Naive thymus-derived CD8-positive, alpha-beta T cell (primary cell): Measurements from ENCODE around the gene IRGC. TPM values are rescaled to one million over a fixed set of nuclear protein-coding genes. Genes with fewer than 3 reads are reported as not detected.
"Not testable (repeated sequence)": the region's sequence is repeated elsewhere in the genome, so short reads cannot be mapped to it uniquely, and the experiment has no call there.

Source experiments
- ATAC-seq, 2 donors: fragments of 150-1000 bp; cut with Tn5 transposase in 1 of 2; sonication (Bioruptor Pico), chemical (Tn5 transposase) in 1 of 2; 1 replicate in 1 of 2; 2 replicates in 1 of 2; pipeline ENCODE4 v1.10.0; 2021; ENCODE audit warnings: mild to moderate bottlenecking in 2 of 2, moderate library complexity in 2 of 2
- POLR2A ChIA-PET: fragments of 350-600 bp; sonication (Branson Sonifier 250); formaldehyde crosslinking; loops from one replicate; lab custom pipeline; 2021; ENCODE audit warnings: antibody characterized with exemption; lab: Charles Lee
- DNase-seq, 10 donors: peaks; one replicate each; pipeline versions ENCODE4 v3.0.0 to v3.0.0-alpha.2; 2020 to 2022
- H3K27ac Mint-ChIP-seq, 10 donors: one replicate each; pipeline ENCODE4 v1.8.0; 2020 to 2022; ENCODE audit warnings: mild to moderate bottlenecking in 10 of 10, mixed read lengths in 10 of 10, moderate library complexity in 4 of 10, inconsistent platforms in 1 of 10
- H3K27me3 Mint-ChIP-seq, 5 donors: one replicate each; pipeline ENCODE4 v1.8.0; 2021 to 2022; ENCODE audit warnings: mixed read lengths in 5 of 5
- H3K36me3 Mint-ChIP-seq, 3 donors: one replicate each; pipeline ENCODE4 v1.8.0; 2020 to 2022; ENCODE audit warnings: mixed read lengths in 3 of 3, mild to moderate bottlenecking in 2 of 3, inconsistent platforms in 1 of 3
- H3K4me1 Mint-ChIP-seq, 4 donors: one replicate each; pipeline ENCODE4 v1.8.0; 2021 to 2022; ENCODE audit warnings: mixed read lengths in 4 of 4
- H3K4me3 Mint-ChIP-seq, 10 donors: one replicate each; pipeline ENCODE4 v1.8.0; 2020 to 2022; ENCODE audit warnings: mild to moderate bottlenecking in 10 of 10, mixed read lengths in 10 of 10, moderate library complexity in 6 of 10, inconsistent platforms in 1 of 10
- H3K9me3 Mint-ChIP-seq, 9 donors: one replicate each; pipeline ENCODE4 v1.8.0; 2020 to 2022; ENCODE audit warnings: mixed read lengths in 9 of 9, mild to moderate bottlenecking in 3 of 9, inconsistent platforms in 1 of 9, moderate library complexity in 1 of 9
- polyA plus RNA-seq, 3 donors: library from polyadenylated mRNA; unstranded; fragments of 300-500 nt; fragmentation: Illumina TruSeq; gene quantifications; one replicate each; pipeline ENCODE4 v1.2.3, GENCODE V29; 2021
- total RNA-seq, 8 experiments: library from RNA in 2 of 8; stranded (reverse) in 2 of 8; gene quantifications; one replicate each; pipeline ENCODE4 v1.2.3 and lab custom pipeline; 2021 to 2026

IRGC gene
- total and polyA plus RNA-seq, 5 experiments from 2014 or later: not detected

DNA sequence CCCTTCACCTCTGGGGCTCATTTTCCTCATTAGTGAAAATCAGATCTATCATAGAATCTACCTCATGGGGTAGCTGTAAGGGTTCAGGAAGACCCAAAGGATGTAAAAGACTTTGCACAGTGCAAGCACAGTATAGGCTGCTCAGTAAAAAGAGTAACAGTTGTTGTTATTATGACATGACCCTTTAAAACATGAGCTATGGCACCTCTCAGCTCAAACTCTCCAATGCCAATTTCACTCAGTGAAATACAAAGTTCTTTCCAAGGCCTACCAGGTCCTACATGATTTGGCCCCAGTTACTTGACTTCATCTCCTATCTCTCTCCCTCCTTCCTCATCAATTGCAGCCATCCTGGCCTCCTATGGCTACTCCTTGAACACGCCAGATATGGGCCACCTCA is 34.0 kb downstream of the IRGC start:
- Mint-ChIP-seq H3K27me3 (peaks cover 0 to 4% (median 0%) of the 10 kb centered on the region in 5 donors), H3K4me3 (no peak overlapping the region), H3K36me3 (peaks cover 0 to 64% (median 30%) of the 10 kb centered on the region in 3 donors), H3K4me1 (peaks cover 15 to 44% (median 36%) of the 10 kb centered on the region in 4 donors), H3K27ac (peak overlapping the region in 5 of 10 donors; percentile 21 to 89 (median 47)), H3K9me3 (no peaks in the 10 kb centered on the region)
- POLR2A ChIA-PET: no interaction called here
- DNase-seq (no peak), ATAC-seq (no peak)

- H3K9me3 Mint-ChIP-seq: no peaks in the 10 kb centered on the region
- peaks cover 0 to 49% (median 17%) of the 10 kb centered on the region in 3 donors for H3K36me3 Mint-ChIP-seq
- no peak overlapping the region for H3K4me3 Mint-ChIP-seq
- H3K4me1 Mint-ChIP-seq: peaks cover 17 to 50% (median 43%) of the 10 kb centered on the region in 4 donors
- peaks cover 0 to 4% (median 0%) of the 10 kb centered on the region in 5 donors for H3K27me3 Mint-ChIP-seq
- no peak for ATAC-seq
- POLR2A ChIA-PET: interaction anchor here (0.7 to 1.8 kb wide), 4 partner anchors 26 to 40 kb away, joined by 3 to 11 read pairs (median 6); partner anchors contain the start of gene KCNN4
- peak overlapping the region in 9 of 10 donors; percentile 16 to 87 (median 47) for H3K27ac Mint-ChIP-seq
- peak in 1 of 10 donors; percentile 27 for DNase-seq
Observed at GRCh38 chr19:43751466-43752220, 35.8 kb downstream of the IRGC start.

DNA sequence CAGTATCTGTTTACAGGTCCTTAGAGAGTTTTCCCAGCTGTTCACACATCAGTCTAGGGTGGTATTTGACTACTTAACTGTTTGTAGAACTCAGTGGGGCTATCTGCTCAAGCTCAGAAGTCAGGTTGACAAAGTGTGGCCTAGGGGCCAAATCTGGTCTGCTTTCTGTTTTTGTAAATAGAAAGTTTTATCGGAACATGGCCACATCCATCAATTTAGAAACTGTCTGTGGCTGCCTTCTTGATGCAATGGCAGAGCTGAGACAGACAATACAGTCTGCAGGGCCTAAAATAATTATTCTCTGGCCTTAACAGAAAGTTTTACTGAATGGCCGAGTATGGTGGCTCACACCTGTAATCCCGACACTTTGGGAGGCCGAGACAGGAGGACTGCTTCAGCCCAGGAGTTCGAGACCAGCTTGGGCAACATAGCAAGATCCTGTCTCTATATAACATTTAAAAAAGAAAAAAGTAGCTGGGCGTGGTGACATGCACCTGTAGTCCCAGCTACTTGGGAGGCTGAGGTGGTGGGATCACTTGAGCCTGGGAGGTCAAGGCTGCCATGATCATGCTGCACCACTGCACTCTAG is 36.5 kb downstream of the IRGC start:
- no peaks in the 10 kb centered on the region for H3K9me3 Mint-ChIP-seq
- H3K4me1 Mint-ChIP-seq: peaks cover 17 to 52% (median 43%) of the 10 kb centered on the region in 4 donors
- DNase-seq (peak in 1 of 10 donors; percentile 28), ATAC-seq (no peak)
- H3K27me3 Mint-ChIP-seq: peaks cover 0 to 4% (median 0%) of the 10 kb centered on the region in 5 donors
- POLR2A ChIA-PET: interaction anchor here (1.5 to 1.8 kb wide), 3 partner anchors 25 to 32 kb away, joined by 4 to 11 read pairs (median 9); partner anchors contain the start of gene KCNN4
- peaks cover 0 to 42% (median 17%) of the 10 kb centered on the region in 3 donors for H3K36me3 Mint-ChIP-seq
- peak overlapping the region in 6 of 10 donors; percentile 0 to 73 (median 43) for H3K27ac Mint-ChIP-seq
- peak overlapping the region in 3 of 10 donors; percentile 66 to 98 (median 97) for H3K4me3 Mint-ChIP-seq

- H3K4me1 Mint-ChIP-seq: peaks cover 17 to 48% (median 40%) of the 10 kb centered on the region in 4 donors
- H3K4me3 Mint-ChIP-seq: peak overlapping the region; percentile 91 to 99 (median 96)
- POLR2A ChIA-PET: interaction anchor here (0.9 to 4.1 kb wide), 11 partner anchors 9 to 220 kb away, joined by 3 to 30 read pairs (median 4); partner anchors contain the start of gene KCNN4
- H3K27me3 Mint-ChIP-seq: peaks cover 0 to 4% (median 0%) of the 10 kb centered on the region in 5 donors
- H3K27ac Mint-ChIP-seq: peak overlapping the region; percentile 90 to 99 (median 99)
- DNase-seq: no peak
- peaks cover 0 to 26% (median 8%) of the 10 kb centered on the region in 3 donors for H3K36me3 Mint-ChIP-seq
- H3K9me3 Mint-ChIP-seq: no peaks in the 10 kb centered on the region
- peak; percentile 33 to 41 for ATAC-seq
Observed at GRCh38 chr19:43754253-43754502, 38.3 kb downstream of the IRGC start.

DNA sequence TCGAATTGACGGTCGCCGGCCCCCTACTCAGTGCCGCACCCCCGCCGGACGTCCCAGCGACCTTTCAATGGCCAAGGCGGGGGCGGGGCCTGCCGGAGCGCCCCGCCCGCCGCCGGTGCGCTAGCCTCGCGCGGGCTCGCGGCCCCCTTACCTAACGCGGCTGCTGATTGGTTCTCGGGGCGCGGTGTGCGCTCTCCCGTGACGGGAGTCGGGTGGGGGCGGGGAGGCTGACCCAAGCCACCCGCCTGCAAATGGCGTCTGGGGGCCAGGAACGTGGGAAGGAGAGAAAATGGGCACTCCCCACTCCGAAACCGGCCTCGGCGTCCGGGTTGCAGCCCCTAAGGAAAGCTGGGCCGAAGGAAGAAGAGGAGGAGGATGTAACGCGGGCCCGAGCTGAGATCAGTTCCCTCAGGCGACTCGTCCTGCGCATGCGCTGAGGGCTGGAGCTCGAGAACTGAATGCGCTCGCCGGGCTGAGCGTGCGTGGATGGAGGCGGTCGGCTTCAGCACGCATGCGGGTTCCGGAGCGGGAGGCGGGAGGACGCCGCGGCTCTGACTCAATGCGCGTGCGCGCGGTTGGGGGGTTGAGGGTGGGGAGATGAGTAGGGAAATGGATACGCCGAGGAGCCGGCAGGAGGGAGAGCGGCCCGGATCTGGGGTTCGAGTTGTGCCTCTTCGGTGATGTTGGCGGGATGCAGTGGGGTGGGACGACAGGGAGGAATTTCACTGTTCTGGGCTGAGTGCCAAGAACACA is 38.8 kb downstream of the IRGC start, which contains the start of gene SMG9:
TSS of gene SMG9 (minus strand) at position 460 of the 753 bp plus-strand sequence. CDS start 4,221 bp downstream, outside the sequence.
- Mint-ChIP-seq H3K9me3 (no peaks in the 10 kb centered on the region), H3K36me3 (peaks cover 0 to 21% (median 7%) of the 10 kb centered on the region in 3 donors), H3K27me3 (peaks cover 0 to 4% (median 0%) of the 10 kb centered on the region in 5 donors), H3K4me1 (peaks cover 17 to 51% (median 40%) of the 10 kb centered on the region in 4 donors), H3K4me3 (peak within 1 kb of the TSS; percentile 91 to 99 (median 96)), H3K27ac (peak within 1 kb of the TSS; percentile 91 to 99 (median 99))
- ATAC-seq (peak; percentile 84 to 87), DNase-seq (peak; percentile 97 to 100 (median 99))
- POLR2A ChIA-PET: interaction anchor here (0.6 to 4.1 kb wide), 12 partner anchors 9 to 1247 kb away, joined by 3 to 30 read pairs (median 4); partner anchors contain the start of gene KCNN4

- Mint-ChIP-seq H3K4me3 (peak overlapping the region; percentile 91 to 99 (median 96)), H3K4me1 (peaks cover 17 to 51% (median 35%) of the 10 kb centered on the region in 4 donors), H3K27me3 (peaks cover 0 to 4% (median 0%) of the 10 kb centered on the region in 5 donors), H3K9me3 (no peaks in the 10 kb centered on the region), H3K27ac (peak overlapping the region; percentile 91 to 99 (median 99)), H3K36me3 (peaks cover 0 to 14% (median 2%) of the 10 kb centered on the region in 3 donors)
- POLR2A ChIA-PET: interaction anchor here (0.6 to 4.1 kb wide), 13 partner anchors 9 to 1247 kb away, joined by 3 to 30 read pairs (median 4); partner anchors contain the start of genes KCNN4 and ZNF283
- DNase-seq (peak; percentile 58 to 81 (median 70)), ATAC-seq (peak in 1 of 2 donors; percentile 26)
Observed at GRCh38 chr19:43755256-43755801, 39.5 kb downstream of the IRGC start.

DNA sequence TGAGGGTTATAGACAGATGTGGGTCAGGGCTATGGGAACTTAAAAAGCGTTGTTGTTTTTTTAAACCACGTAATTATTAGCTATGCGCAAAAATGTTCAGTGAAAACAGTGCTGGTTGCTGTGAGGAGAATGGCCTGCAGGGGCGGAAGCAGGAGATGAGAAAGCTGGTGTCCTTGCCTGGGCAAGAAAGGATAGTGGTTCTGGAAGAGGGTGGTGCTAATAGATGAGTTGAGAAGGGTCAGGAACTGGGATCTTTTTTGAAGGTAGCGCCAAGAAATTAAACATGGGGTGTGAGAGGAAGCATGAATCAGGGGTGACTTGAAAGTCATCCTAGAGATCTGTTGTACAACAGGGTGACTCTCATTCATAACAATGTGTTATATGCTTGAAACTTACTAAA is 43.6 kb downstream of the IRGC start:
- DNase-seq (no peak), ATAC-seq (no peak)
- Mint-ChIP-seq H3K4me1 (peaks cover 15 to 33% (median 19%) of the 10 kb centered on the region in 4 donors), H3K9me3 (no peaks in the 10 kb centered on the region), H3K4me3 (no peak overlapping the region), H3K27me3 (peaks cover 0 to 4% (median 0%) of the 10 kb centered on the region in 5 donors), H3K27ac (no peak overlapping the region), H3K36me3 (no peaks in the 10 kb centered on the region)
- POLR2A ChIA-PET: no interaction called here

DNA sequence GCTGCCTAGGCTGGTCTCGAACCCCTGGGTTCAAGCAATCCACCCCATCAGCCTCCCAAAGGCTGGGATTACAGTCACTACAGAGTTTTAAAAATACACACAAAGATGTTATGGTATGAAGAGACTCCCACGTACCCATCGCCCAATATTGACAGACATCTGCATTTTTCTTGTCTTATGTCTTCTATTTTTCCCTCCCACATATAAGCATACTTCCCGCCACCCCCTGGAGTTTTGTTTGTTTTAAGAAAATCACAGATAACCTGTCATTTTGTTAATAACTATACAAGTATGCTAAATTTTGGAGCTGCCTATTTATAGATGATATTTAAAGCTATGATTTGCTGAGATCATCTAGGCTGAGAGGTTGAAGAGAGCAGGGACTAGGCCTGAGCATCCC is 45.1 kb downstream of the IRGC start:
- Mint-ChIP-seq H3K4me3 (no peak overlapping the region), H3K27me3 (no peaks in the 10 kb centered on the region), H3K36me3 (peaks cover 0 to 3% (median 0%) of the 10 kb centered on the region in 3 donors), H3K27ac (peak overlapping the region in 2 of 10 donors; percentile 62 to 82), H3K4me1 (peaks cover 17 to 37% (median 24%) of the 10 kb centered on the region in 4 donors), H3K9me3 (no peaks in the 10 kb centered on the region)
- POLR2A ChIA-PET: no interaction called here
- ATAC-seq: no peak
- no peak for DNase-seq

DNA sequence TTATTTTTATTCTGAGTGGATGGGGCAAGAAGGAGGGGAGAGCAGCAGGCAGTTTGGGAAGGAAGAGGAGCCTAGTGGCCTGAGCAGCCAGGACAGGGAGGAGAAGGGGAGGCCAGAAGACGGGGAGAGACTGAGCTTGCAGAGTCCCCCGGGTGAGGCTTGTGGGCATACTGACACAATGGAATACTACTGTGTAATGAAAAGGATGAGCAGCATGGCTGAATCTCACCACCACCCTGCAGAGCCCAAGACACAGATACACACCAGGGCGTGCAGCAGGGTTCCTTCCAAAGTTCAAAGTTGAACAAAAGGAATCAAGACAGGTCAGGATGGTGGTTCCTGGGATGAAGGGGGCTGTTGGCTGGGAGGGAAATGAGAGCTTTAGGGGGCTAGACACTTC is 46.9 kb downstream of the IRGC start:
- ATAC-seq (no peak), DNase-seq (no peak)
- POLR2A ChIA-PET: interaction anchor here (3.4 to 6.5 kb wide), 2 partner anchors 8 to 15 kb away, joined by 29 to 70 read pairs; partner anchors contain the start of genes KCNN4 and SMG9
- Mint-ChIP-seq H3K27me3 (no peaks in the 10 kb centered on the region), H3K36me3 (peaks cover 0 to 13% (median 4%) of the 10 kb centered on the region in 3 donors), H3K9me3 (no peaks in the 10 kb centered on the region), H3K4me1 (peaks cover 24 to 42% (median 35%) of the 10 kb centered on the region in 4 donors), H3K4me3 (no peak overlapping the region), H3K27ac (peak overlapping the region in 6 of 10 donors; percentile 17 to 82 (median 76))

- peaks cover 24 to 43% (median 35%) of the 10 kb centered on the region in 4 donors for H3K4me1 Mint-ChIP-seq
- H3K27ac Mint-ChIP-seq: peak overlapping the region in 9 of 10 donors; percentile 15 to 92 (median 76)
- no peak for DNase-seq
- POLR2A ChIA-PET: interaction anchor here (3.4 to 6.5 kb wide), 2 partner anchors 9 to 14 kb away, joined by 29 to 70 read pairs; partner anchors contain the start of genes KCNN4 and SMG9
- H3K9me3 Mint-ChIP-seq: no peaks in the 10 kb centered on the region
- peaks cover 0 to 16% (median 4%) of the 10 kb centered on the region in 3 donors for H3K36me3 Mint-ChIP-seq
- H3K27me3 Mint-ChIP-seq: no peaks in the 10 kb centered on the region
- H3K4me3 Mint-ChIP-seq: peak overlapping the region in 2 of 10 donors; percentile 41 to 45
- no peak for ATAC-seq
Observed at GRCh38 chr19:43763473-43763939, 47.6 kb downstream of the IRGC start.

GRCh38 chr19:43764684-43765083 is 48.8 kb downstream of the IRGC start:
- not testable (repeated sequence) for ATAC-seq, H3K9me3 Mint-ChIP-seq, H3K27me3 Mint-ChIP-seq, DNase-seq
- H3K4me3 Mint-ChIP-seq: peak overlapping the region in 4 of 10 donors; percentile 50 to 75 (median 59)
- H3K4me1 Mint-ChIP-seq: peaks cover 23 to 44% (median 35%) of the 10 kb centered on the region in 4 donors
- POLR2A ChIA-PET: interaction anchor here (0.9 to 6.5 kb wide), 5 partner anchors 10 to 20 kb away, joined by 3 to 70 read pairs (median 4); partner anchors contain the start of genes KCNN4 and SMG9
- H3K36me3 Mint-ChIP-seq: peaks cover 0 to 26% (median 4%) of the 10 kb centered on the region in 3 donors
- peak overlapping the region; percentile 82 to 95 (median 90) for H3K27ac Mint-ChIP-seq
